HG02678 (cell line): ENCODE results near the gene CEACAM16.
A peak's percentile ranks its signal among the peaks of the same experiment; 100 is the strongest.
"Not testable (repeated sequence)": the region's sequence is repeated elsewhere in the genome, so short reads cannot be mapped to it uniquely, and the experiment has no call there.

Experiments
- ATAC-seq: cut with Tn5 transposase; IDR thresholded peaks from one replicate; pipeline ENCODE4 v1.9.1; 2021; ENCODE audit warnings: mild to moderate bottlenecking, moderate library complexity; ENCODE audit not compliant: unreplicated experiment

Gene CEACAM16

GRCh38 chr19:44698492-44699201 is at the start of gene CEACAM16:
Gene CEACAM16 (plus strand): TSS chr19:44699151. CDS start chr19:44701457, 2,306 bp downstream.
- ATAC-seq: no peak

GRCh38 chr19:44649578-44650145 is 49.3 kb upstream of the CEACAM16 start:
- no peak for ATAC-seq

- no peak for ATAC-seq
Measured at GRCh38 chr19:44653343-44653742, 45.6 kb upstream of the CEACAM16 start.

GRCh38 chr19:44653977-44654774 is 44.8 kb upstream of the CEACAM16 start:
- peak; percentile 86 for ATAC-seq

DNA sequence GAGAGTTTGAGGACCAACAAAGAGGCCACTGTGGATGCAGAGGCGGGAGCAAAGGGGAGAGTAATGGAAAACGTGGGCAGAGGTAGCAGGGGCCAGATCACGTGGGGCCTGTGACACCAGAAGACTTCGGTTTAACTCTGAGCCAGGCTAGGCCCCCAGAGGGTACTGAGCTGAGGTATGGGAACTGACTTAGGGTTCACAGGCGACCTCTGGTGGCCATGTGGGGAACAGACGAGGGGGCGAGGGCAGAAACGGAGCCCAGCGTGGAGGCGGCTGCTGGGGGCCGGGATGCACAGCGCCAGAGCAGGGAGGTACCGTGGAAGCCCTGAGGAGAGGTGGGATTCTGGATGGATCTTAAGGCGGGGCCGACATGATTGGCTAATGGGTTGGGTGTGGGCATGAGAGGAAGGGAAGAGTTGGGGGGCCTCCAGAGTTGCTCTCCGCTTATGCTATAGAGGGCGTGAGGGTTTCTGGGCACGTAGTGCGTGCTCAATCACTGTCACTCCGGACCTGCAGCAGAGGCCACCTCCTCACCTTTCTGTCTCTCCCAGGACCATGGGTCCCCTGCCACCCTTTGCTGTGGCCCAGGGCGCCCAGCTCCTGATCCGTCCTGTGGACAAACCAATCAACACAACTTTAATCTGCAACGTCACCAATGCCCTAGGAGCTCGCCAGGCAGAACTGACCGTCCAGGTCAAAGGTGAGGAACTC is 41.6 kb upstream of the CEACAM16 start:
- ATAC-seq: no peak

- no peak for ATAC-seq
Measured at GRCh38 chr19:44658069-44658733, 40.8 kb upstream of the CEACAM16 start.

DNA sequence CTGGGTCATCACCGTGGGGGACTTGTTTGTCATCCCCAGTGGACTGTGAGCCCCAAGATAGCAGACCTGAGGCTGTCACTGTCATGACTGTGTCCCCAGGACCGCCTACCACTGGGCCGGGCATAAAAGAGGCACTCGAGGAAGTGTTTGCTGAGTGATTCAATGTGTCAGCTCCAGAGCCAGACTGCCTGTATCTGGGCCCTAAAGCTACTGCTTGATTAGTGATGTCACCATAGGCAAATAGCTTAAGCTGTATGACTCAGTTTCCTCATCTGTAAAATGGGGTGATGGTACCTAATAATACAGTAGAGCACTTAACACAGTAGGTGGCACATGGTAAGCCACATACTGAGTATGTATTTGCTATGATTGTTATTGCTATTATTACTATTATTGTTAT is 38.9 kb upstream of the CEACAM16 start:
- no peak for ATAC-seq

GRCh38 chr19:44661205-44661604 is 37.7 kb upstream of the CEACAM16 start:
- no peak for ATAC-seq

DNA sequence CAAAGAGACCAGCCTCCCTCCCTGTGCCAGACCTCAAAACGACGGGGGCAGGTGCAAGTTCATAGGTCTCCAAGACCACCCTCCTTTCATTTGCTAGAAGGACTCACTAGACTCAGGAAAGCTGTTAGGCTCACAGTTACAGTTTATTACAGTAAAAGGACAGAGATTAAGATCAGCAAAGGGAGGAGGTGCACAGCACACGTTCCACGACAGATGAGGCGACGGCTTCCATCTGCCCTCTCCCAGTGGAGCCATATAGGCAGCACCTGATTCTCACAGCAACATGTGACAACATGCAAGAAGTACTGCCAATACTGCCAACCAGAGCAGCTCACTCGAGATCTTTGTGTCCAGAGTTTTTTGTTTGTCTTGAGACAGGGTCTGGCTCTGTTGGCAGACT is 37.0 kb upstream of the CEACAM16 start:
- ATAC-seq: no peak

DNA sequence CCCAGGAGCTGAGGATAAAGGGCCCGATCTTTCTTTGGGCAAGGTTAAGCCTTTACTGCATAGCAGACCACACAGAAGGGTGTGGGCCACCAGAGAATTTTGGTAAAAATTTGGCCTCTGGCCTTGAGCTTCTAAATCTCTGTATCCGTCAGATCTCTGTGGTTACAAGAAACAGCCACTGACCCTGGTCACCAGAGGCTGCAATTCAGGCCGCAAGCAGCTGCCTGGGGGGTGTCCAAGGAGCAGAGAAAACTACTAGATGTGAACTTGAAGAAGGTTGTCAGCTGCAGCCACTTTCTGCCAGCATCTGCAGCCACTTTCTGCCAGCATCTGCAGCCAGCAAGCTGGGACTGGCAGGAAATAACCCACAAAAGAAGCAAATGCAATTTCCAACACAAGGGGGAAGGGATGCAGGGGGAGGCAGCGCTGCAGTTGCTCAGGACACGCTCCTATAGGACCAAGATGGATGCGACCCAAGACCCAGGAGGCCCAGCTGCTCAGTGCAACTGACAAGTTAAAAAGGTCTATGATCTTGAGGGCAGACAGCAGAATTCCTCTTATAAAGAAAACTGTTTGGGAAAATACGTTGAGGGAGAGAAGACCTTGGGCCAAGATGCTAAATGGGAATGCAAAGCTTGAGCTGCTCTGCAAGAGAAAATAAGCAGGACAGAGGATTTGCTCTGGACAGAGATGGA is 36.1 kb upstream of the CEACAM16 start:
- no peak for ATAC-seq

- ATAC-seq: no peak
Measured at GRCh38 chr19:44663996-44664395, 35.0 kb upstream of the CEACAM16 start.

DNA sequence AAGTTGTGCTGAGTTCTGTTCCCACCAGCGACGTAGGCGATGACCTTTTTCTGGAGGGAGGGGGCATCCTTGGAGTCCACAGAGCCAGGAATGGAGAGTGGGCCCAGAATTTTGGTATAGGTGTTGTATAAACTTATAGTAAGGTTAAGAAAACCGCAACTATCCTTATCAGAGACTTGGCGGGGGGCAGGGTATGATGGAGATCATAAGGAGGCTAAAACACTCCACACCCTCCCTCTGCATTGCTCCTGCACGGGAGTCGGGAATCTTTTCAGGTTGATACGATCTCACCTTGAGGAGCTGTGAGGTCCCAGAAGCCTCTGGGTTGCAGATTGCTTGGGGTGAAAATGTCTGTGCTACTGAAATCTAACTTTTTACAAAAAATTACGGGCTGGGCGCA is 34.0 kb upstream of the CEACAM16 start:
- no peak for ATAC-seq

DNA sequence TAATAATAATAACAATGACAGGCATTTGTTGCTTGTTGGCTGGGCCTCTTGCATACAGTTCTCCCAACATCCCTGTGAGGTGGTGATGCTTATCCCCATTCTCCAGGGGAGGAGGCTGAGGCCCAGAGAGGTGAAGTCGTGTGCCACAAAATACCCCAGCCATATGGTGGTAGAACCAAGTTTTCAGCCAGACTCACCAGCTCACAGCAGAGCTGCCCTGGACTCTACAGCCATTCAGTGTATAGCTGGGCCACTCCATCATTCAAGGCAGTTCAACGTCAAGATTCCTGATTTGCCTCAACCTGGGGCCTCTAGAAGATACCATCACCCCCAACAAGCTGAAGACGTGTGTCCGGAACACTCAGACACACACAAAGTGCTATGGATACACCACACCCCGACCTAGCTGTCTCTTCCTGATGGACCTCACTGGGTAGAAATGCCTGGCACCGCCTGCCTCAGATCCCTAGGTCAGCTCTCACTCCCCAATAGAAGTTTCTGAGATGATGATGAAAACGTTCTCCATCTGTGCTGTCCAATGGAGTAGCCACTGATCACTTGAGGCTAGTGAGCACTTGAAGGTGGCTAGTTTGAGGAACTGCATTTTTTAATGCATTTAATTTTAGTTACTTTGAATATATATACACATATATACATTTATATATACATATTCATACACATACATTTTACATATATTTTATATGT is 31.9 kb upstream of the CEACAM16 start:
- no peak for ATAC-seq

- ATAC-seq: no peak
Measured at GRCh38 chr19:44668985-44669764, 29.8 kb upstream of the CEACAM16 start.

DNA sequence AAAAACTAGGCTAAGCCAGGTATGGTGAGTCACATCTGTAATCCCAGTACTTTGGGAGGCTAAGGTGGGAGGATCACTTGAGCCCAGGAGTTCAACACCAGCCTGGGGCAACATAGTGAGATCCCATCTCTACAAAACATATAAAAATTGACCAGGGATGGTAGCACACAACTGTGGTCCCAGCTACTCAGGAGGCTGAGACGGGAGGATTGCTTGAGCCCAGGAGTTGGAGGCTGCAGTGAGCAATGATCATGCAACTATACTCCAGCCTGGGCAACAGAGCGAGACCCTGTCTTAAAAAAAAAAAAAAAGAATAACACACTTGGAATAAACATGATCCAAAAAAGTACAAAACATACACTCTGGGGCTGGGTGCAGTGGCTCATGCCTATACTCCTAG is 28.9 kb upstream of the CEACAM16 start:
- ATAC-seq: not testable (repeated sequence)

GRCh38 chr19:44671400-44671799 is 27.6 kb upstream of the CEACAM16 start, which contains the start of gene CEACAM19:
Gene CEACAM19 (plus strand): TSS chr19:44671482. CDS start chr19:44671932, 450 bp downstream.
- ATAC-seq: no peak

- no peak for ATAC-seq
Measured at GRCh38 chr19:44672226-44672625, 26.7 kb upstream of the CEACAM16 start.

- no peak for ATAC-seq
Measured at GRCh38 chr19:44673510-44673909, 25.4 kb upstream of the CEACAM16 start.

GRCh38 chr19:44675521-44675920 is 23.4 kb upstream of the CEACAM16 start:
- no peak for ATAC-seq
